Stimulated activated CD4-positive, alpha-beta T cell treated with anti-CD3 and anti-CD28 coated beads, Interleukin-2, amount 100 ng/mL, for 4 hours (primary cell): Measurements from ENCODE around the gene ZCCHC12.
"Not testable (repeated sequence)": the region's sequence is repeated elsewhere in the genome, so short reads cannot be mapped to it uniquely, and the experiment has no call there.

Source experiments
- DNase-seq: peaks from one replicate; pipeline ENCODE4 v3.0.0-alpha.2; 2020; ENCODE audit warnings: low read depth

The ZCCHC12 gene

GRCh38 chrX:118823263-118824172 is at the start of gene ZCCHC12:
ZCCHC12 (plus strand) TSS chrX:118823824; CDS start chrX:118825245, 1,421 bp downstream.
- DNase-seq: peak; percentile 31

GRCh38 chrX:118779581-118779980 is 44.0 kb upstream of the ZCCHC12 start:
- DNase-seq: no peak

DNA sequence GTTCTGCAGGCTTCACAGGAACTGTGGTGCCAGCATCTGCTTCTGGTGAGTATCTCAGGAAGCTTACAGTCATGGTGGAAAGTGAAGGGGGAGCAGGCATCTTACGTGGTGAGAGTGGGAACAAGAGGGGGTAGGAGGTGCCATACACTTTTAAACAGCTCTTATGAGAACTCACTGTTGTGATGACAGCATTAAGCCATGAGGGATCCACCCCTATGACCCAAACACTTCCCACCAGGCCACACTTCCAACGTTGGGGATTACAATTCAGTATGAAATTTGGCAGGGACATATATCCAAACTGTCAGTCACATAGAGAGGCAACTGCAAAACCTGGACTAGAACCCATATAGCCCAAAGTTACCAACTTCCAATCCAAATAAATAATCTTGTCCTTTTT is 43.1 kb upstream of the ZCCHC12 start:
- DNase-seq: no peak

- DNase-seq: no peak
Observed at GRCh38 chrX:118780911-118781310, 42.7 kb upstream of the ZCCHC12 start.

DNA sequence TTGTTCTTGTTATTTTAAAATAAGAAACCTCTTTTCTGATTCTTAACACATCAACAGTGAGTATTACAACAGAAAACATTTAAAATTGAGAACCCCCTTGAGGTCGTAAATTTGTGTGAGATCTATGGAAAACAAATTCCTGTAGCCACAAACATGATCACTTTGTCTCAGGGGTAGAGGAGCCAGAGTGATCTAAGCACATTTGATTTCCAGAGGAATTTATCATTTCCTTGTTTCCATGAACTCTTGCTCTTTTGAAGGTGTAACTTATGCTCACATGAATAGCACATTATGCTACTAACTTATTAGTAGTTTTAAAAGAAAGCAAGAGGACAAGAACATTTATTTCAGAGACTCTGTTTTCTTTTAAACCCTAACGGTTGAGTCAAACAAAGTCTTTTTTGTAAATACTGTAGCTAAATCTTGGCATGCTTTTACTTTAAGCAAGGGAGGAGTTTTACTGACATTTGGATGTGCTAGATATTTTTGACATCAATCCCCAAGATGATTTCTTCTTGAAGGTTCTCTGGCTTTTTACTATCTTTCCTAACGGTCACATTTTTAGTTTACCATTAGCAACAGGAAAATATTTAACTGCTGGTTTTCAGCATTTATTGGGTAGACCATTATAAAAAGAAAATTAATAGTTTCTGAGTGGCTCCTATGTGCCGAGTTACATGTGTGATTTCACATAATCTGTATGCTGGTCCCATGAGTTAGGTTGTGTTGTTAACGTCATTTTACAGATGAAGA is 27.9 kb upstream of the ZCCHC12 start:
- no peak for DNase-seq

DNA sequence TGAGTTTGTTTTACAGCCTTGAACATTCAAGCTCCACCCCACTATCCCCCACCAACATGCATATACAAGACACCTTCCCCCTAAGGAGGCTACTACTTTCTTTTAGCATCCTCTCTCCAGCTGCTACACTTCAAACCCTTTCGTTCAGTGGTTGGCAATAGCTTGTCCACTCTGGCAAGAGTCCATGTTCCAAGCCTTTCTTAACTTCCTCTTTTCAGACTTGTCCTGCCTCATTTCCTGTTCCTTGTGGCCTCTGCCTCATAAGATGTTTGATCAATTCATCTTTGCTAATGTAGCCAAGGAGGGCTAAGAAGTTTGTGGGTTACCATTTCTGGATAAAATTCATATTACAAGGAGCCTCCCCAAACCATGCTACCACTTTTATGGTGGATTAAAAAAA is 20.8 kb upstream of the ZCCHC12 start:
- no peak for DNase-seq

- peak; percentile 6 for DNase-seq
Observed at GRCh38 chrX:118807151-118808017, 16.2 kb upstream of the ZCCHC12 start.

DNA sequence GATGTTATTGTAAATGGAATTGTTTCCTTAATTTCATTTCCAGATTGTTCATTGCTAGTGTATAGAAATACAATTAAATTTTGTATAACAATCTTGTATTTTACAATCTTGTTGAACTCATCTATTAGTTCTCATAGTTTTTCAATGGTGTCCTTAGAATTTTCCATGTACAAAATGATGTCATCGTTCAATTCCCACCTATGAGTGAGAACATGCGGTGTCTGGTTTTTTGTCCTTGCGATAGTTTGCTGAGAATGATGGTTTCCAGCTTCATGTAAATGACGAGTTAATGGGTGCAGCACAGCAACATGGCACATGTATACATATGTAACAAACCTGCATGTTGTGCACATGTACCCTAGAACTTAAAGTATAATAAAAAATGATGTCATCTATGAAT is 6.4 kb upstream of the ZCCHC12 start:
- not testable (repeated sequence) for DNase-seq

DNA sequence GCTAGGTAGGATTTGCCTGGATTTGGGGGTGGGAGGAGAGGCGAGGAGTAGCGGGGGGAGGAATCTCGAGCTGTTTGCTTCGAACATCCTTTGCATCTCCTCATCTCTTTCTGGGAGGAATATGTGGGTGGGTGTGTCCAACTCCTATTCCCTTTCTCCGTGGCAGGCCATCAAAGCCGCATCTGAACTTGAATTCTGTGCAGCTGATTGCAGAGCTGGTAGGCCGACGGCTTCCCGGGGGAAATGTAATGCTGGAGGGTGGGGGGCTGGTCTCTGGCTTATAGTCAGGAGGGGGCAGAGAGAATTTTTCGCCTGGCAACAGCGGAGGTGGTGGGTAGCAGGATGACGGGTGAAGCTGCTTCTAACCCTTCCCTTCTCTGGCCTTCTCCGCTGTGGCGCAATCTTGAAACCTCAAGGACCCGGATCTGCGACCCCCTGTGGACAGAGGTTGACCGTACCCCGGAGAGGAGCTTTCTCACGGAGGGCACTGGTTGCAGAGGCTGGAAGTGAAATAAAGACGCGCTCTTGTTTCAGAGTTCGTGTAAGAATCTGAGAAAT is 628 bp downstream of the ZCCHC12 start:
- no peak for DNase-seq

DNA sequence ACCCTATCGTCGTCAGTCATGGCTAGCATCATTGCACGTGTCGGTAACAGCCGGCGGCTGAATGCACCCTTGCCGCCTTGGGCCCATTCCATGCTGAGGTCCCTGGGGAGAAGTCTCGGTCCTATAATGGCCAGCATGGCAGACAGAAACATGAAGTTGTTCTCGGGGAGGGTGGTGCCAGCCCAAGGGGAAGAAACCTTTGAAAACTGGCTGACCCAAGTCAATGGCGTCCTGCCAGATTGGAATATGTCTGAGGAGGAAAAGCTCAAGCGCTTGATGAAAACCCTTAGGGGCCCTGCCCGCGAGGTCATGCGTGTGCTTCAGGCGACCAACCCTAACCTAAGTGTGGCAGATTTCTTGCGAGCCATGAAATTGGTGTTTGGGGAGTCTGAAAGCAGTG is 1.6 kb downstream of the ZCCHC12 start:
- DNase-seq: no peak

- peak; percentile 33 for DNase-seq
Observed at GRCh38 chrX:118839334-118839958, 15.8 kb downstream of the ZCCHC12 start.

DNA sequence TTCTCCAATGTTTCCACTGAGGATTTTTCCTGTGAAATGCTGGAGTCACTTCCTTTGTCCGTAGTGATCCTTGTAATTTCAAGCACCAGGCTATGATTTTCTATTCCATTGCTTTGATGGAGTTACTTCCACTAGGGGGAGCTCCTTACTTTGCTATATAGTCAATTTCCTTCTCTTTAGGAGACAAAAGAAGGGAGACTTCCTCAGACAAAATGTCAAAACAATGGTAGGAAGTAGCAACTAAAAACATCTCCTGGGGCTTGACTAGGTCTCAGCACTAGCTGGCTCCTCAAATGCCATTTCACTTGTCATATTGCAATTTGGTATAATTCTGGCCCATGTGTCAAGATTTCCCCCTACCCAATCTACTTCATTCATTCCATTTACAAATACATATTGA is 24.1 kb downstream of the ZCCHC12 start:
- DNase-seq: no peak

DNA sequence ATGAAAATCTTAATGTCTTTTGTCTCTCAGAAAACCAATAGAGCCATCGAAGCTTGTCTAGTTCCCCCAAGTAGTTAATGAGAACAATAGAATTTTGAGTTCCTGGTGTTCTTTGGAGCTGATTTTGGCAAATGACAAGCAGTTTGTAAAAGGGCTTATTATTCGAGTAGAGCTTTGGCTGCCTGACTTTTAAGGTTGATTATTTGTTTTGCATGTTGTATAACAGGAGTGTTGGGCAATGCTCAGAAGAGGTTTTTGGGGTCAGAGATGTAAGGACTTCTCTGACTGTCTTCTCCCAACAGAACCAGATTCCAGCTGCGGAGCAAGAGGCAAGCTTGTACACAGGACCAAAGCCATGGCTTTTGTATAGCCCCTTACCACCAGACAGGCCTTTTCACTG is 30.0 kb downstream of the ZCCHC12 start:
- DNase-seq: no peak

GRCh38 chrX:118855681-118856310 is 32.2 kb downstream of the ZCCHC12 start:
- DNase-seq: no peak

- DNase-seq: no peak
Observed at GRCh38 chrX:118857006-118857405, 33.4 kb downstream of the ZCCHC12 start.

DNA sequence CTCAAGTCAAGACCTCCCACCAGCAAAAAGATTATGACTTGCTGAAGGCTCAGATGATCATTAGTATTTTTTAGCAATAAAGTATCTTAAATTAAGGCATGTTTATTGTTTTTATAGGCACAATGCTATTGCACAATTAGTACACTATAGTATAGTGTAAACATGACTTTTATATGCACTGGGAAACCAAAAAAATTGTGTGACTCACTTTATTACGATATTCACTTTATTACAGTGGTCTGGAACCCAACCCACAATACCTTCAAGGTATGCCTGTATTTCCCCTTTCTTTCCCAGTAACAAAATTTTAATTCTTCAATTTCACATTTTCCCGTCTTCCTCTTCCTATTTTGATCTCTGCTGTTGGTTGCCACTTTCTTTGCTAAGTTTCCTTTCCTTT is 37.7 kb downstream of the ZCCHC12 start:
- no peak for DNase-seq

DNA sequence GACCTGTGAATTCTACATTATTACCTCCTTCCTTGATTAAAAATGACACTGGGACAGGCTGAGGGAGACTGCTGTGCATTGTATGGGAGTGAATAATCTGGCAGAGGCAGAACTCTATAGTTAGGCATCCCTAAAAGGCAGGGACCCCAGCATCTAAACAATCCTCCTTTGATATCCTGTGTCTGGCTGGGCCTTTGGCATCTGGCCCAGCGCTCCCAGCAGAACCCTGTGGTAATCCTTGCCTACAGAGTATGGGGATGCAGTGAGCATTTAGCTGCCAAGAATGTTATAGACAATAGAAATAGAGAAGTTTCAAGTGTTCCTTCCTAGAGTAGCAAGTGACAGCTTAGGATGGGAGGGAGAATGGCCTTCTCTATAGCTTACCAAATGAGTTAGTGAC is 38.5 kb downstream of the ZCCHC12 start:
- no peak for DNase-seq

- DNase-seq: no peak
Observed at GRCh38 chrX:118862979-118863378, 39.4 kb downstream of the ZCCHC12 start.

GRCh38 chrX:118864063-118864635 is 40.5 kb downstream of the ZCCHC12 start:
- no peak for DNase-seq

GRCh38 chrX:118865231-118865630 is 41.6 kb downstream of the ZCCHC12 start:
- no peak for DNase-seq

DNA sequence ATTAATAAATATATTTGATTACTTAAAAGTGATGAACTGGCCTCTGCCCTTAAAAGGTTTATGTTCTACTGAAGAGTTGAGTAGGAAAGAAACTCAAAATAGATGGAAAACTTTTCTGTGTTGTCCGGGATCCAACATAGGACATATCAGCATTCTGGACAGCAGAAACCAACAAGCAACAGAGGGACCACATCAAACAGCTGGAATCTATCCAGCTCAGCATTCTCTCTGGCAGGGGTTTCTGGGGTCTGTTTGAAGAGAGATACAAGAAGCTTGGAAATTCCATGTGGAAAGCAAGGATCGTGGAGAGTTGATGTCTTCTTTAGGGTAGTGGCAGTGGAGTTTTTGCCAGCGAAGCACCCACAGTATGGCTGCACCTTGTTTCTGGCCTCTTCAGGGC is 43.6 kb downstream of the ZCCHC12 start:
- DNase-seq: no peak
